ENCODE results near the gene FBP2.

The FBP2 gene

GRCh38 chr9:94593459-94594345, at the start of gene FBP2:
FBP2 (minus strand) TSS chr9:94593824; CDS start chr9:94593726, 98 bp downstream.
- TF ChIP-seq CTCF (IDR thresholded peaks at IDR 0.05; ENCODE audit: low read depth, low read length, missing control alignments), result no peak
- no peak within 1 kb of the TSS for H3K4me3 ChIP-seq (replicated peaks; ENCODE audit: low read depth, low read length)
- DNase-seq (ENCODE audit: extremely low read depth, low read depth), result no peak

GRCh38 chr9:94643176-94643575, 49.6 kb upstream of the FBP2 start:
- no peak for DNase-seq (ENCODE audit: extremely low read depth, low read depth)
- TF ChIP-seq CTCF (IDR thresholded peaks at IDR 0.05; ENCODE audit: low read depth, low read length, missing control alignments), result no peak
- H3K4me3 ChIP-seq (replicated peaks; ENCODE audit: low read depth, low read length), result no peak overlapping the region

- TF ChIP-seq CTCF (IDR thresholded peaks at IDR 0.05; ENCODE audit: low read depth, low read length, missing control alignments), result no peak
- no peak for DNase-seq (ENCODE audit: extremely low read depth, low read depth)
- H3K4me3 ChIP-seq (replicated peaks; ENCODE audit: low read depth, low read length), result no peak overlapping the region
Measured at GRCh38 chr9:94642501-94642900, 48.9 kb upstream of the FBP2 start.

- no peak overlapping the region; the same call in 1 of the 2 replicates for H3K4me3 ChIP-seq (replicated peaks; ENCODE audit: low read depth, low read length)
- no peak for DNase-seq (ENCODE audit: extremely low read depth, low read depth)
- no peak for TF ChIP-seq CTCF (IDR thresholded peaks at IDR 0.05; ENCODE audit: low read depth, low read length, missing control alignments)
Measured at GRCh38 chr9:94639999-94640376, 46.4 kb upstream of the FBP2 start.

GRCh38 chr9:94639061-94639998, 45.7 kb upstream of the FBP2 start, which contains the start of gene FBP1:
FBP1 (minus strand) TSS chr9:94639518; CDS start chr9:94639310, 208 bp downstream.
- DNase-seq (ENCODE audit: extremely low read depth, low read depth), result no peak
- H3K4me3 ChIP-seq (replicated peaks; ENCODE audit: low read depth, low read length), result peak within 1 kb of the TSS; percentile 28
- no peak for TF ChIP-seq CTCF (IDR thresholded peaks at IDR 0.05; ENCODE audit: low read depth, low read length, missing control alignments)

GRCh38 chr9:94638335-94639060, 44.9 kb upstream of the FBP2 start:
- no peak for DNase-seq (ENCODE audit: extremely low read depth, low read depth)
- H3K4me3 ChIP-seq (replicated peaks; ENCODE audit: low read depth, low read length), result no peak overlapping the region
- no peak for TF ChIP-seq CTCF (IDR thresholded peaks at IDR 0.05; ENCODE audit: low read depth, low read length, missing control alignments)
